HK-2 (cell line): Measurements from ENCODE around the gene PAQR9.

ENCODE experiments used
- DNase-seq: peaks from one replicate; pipeline ENCODE4 v3.0.0-alpha.2; 2018; ENCODE audit not compliant: unreplicated experiment

The PAQR9 gene

DNA sequence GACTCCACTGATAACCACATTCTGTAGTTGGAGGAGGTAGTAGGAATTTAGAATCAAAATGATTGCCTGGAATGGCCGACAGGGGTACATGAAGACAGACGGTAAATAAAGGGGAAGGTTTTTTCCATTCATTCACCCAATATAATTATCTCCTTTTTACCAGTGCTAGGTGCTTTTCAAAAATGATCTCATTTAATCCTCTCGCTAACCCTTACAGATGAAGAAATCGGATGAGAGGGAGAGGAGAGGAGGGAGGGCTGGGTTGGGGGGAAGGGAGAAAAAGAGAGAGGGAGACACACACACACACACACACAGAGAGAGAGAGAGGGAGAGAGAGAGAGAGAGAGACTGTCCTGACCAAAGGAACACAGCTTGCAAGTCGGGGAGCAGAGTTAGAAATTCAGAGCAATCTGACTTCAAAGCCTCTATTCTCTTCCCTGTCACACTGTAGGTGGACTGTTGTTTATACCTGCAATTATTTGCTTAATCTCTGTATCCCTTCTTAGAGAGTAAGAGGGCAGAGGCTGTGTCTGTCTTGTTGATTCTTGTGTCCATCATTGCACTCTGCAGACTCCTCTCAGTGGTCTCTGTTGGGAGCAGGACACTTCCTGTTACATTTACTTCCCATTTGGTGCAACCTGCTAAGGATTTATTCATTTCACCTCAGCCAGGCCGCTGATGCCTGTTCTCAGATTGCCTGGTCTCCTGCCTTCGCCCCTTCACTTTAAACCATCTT lies 18.7 kb upstream of the PAQR9 start:
- no peak for DNase-seq

DNA sequence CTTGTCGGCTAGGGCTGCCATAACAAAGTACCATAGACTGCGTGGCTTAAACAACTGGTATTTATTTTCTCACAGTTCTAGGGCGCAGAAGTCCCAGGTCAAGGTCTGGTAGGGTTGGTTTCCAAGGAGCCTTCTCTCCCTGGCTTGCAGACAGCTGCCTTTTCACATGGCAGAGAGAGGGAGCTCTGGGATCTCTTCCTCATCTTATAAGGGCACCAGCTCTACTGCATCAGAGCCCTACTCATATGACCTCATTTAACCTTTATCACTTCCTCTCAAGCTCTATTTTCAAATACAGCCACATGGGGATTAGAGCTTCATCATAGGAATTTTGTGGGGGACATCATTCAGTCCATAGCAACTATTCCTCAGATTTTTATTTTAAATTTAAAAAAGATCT lies 17.6 kb upstream of the PAQR9 start:
- no peak for DNase-seq

DNA sequence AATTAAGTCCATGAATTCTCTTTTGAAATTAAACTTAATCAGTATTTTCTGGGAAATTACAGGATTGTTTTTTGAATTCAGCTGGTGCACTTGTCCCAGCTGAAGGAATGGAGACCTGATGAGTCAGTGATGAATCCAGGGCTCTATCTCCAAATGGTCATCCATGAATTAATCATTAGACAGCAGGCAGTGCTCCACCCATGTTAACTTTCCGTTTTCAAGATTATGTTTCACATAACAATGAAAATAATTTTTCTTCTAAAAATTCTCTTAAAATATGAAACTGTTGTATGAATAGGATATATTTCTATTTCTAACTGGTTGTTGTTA lies 13.9 kb upstream of the PAQR9 start:
- DNase-seq, result no peak

DNA sequence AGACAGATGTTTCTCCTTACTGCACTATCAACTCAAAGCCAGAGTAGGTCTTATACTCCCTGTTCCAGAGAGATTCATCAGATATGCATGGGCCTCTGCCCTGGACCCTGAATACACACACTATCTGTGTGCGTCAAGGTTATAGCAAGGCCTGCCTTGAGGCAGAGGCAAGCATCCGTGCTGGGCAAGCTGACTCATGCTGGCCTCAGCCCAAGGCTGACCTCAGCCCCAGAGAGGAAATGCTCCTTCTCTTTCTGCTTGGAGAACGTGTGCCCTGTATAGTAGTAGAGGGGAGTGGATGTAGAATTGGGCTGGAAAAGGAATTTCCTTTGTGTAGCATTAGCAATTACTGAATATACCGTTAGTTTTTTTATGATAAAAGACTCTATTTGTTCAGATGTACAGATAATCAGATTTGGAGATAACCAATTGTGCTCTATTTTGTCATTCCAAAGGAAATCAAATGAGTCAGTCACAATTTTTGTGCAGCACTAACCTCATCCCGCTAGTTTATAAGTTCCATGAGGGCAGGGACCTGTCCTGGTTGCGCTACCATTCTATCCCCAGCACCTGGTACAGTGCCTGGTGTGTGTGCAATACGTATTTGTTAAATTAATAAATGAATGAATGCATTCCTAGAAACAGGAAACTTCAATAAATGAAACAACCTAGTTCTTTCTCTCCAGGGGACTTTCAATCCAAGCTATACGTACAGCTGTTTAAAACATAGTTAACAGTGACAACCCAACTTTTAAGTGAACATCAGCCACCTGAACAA lies 13.3 kb upstream of the PAQR9 start:
- DNase-seq, result peak; percentile 86

DNA sequence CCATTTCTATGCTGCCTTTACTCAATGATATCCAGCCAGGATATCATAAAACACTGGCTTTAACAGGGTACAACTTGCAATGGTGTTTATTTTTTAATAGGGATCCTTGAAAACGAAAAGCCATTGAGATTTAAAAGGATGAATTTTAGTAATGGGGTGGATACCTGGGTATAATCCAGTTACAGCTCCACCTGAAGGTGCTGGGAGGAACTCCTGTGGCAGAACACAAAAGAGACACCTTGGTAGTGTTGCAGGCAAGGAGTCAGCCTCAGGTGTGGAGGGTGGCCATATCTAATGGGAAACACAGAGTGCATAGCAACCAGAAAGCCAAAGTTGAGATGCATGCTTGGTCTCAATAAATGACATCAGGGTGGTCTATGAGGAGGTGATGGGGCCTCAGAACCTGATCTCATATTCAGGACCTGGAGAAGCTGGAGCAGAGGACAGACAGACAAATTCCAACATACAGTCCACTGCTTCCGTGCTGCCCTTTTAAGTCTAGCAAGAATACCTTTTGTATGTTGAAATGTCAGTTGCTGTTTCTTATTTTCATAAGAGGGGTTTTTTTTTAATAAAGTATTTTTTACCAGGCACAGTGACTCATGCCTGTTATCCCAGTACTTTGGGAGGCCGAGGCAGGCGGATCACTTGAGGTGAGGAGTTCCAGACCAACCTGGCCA lies 12.0 kb upstream of the PAQR9 start:
- DNase-seq, result no peak

DNA sequence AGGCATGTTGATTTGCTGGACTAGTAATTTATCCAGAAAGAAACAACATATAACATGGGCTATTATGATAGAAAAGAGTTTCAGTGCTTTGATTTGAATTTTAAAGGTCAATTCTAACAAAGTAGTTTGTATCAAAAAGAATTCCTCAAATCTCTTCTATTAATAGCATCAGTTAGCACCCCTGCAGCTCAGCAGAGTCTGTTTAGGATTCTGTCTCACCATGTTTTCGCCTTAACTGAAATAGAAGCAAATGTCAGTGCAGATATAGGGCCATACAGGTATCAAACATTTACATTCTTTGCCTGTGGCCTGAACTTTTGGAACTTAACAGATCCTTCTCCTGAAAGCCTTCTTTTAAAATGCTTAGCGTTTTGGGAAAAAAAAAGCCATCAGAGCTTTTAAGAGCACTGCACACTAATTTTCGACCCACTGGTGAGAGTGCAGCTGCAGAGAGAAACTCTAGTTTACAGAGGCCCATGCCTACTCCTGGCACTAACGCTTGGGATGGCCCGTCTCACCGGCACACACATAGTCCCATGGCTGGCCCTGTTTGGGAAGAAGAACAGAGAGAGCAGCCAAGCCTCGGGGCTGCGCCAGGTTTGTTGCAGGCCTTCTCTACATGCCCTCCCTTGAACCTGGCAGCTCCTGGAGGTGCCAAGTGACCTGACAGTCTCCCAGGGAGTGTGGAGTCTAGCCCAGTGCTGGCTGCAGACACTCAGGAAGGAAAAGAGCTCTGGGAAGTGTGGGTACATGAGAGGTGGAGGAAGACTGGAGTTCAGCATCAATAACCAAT lies 9.9 kb upstream of the PAQR9 start:
- no peak for DNase-seq

DNA sequence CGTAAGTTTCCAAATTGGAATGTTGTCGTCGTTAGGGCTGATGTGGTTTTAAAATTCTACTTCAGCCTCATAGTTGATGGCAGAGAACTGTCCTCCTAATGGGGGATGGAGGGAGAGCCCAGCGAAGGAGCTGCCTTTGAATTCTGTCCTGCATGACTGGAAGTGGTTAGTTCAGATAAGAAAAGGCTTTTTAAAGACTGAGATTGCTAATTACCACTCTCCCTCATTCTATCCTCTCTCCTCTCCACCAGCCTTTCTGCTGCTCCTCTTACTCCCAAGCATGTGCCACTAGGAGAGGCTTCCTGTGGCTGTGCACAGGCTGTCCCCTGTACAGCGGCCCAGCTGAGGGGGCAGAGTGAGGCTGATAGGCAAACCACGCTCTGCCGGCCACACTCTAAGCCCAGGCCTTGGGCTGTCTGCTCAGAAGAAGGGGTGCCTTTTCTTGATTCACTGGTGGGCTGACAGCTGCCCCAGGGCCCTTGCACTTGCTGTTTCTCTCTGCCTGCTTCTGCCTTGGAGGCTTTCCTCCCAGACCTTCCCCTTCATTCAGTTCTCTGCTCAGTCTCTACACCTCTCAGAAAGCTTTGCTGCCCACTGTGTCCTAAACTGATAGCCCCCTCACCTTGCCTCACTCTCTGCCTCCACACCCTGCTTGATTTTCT lies 8.7 kb upstream of the PAQR9 start:
- DNase-seq, result no peak

DNA sequence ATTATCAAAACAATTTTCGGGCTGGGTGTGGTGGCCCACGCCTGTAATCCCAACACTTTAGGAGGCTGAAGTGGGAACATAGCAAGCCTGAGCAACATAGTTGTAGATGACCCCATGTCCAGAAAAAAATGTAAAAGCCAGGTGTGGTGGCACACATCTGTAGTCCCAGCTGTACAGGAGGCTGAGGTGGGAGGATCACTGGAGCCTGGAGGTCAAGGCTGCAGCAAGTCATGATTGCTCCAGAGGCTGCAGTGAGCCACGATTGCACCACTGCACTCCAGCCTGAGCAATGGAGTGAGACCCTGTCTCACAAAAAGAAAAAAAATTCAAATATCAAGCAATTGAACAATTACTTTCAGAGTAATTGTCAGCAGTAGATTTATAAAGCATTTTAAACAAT lies 8.0 kb upstream of the PAQR9 start:
- DNase-seq, result no peak

DNA sequence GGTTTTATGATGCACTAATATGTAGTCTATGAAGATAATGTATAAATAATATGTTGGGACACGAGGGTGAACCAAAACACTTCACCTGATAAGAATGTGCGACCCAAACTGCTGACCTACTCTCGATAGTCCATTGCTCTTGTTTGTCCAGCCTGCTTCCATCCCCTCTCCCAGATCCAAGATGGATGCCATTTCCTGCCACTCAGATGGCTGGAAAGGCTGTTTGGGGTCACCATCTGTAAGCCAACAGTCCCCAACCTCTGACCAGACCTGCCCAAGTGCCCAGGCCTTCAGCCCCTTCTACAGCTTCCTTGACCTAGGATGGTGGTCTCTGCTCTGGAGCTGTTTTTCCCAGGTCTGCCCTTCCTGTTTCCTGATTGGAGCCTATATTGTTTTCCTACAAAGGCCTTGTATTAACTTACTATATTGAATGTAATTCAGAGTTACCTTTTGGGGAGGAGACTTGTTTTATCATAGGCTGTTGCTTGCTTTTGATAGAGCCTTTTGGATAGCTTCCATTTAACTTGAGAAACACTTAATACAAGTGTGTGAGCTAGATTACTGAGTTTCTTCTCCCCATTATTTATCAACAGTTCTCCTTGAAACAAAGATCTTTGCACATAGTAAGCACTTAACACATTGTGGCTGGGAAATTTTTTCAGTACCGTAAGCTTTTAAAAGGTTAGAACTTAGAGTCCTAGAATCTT lies 5.0 kb upstream of the PAQR9 start:
- no peak for DNase-seq

DNA sequence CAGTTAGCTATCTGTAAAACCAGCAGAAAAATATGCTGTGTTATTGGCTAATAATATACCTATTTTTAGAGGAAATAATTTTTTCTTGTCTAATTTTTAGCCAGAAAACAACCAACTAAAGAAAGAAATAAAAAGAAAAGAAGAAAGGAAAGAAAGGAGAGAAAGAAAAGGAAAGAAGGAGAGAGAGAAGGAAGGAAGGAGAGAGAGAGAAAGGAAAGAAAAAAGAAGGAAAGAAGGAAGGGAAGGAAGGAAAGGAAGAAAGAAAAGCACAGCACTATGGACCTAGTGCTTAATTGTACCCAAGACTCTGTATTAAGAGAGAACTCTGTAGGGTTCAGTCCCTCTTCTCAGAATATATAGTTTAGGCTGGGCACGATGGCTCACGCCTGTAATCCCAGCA lies 3.3 kb upstream of the PAQR9 start:
- no peak for DNase-seq

DNA sequence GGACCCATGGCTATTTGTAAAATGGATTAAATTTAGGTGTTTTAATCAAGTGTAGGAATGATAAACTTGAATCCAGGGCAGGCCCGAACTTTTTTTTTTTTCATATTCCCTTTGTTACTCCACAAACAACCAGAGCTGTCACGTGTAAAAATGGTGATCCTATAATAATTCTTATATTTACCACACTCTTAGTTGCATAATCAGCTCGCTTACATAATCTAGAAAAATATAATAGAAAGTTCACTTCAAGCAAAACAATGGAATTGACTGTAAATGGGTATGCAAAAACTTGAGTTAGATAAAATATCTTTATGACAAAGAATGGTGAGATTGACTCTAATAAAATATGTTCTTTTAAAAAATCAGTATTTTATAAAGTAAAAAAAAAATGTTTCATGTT lies 2.1 kb upstream of the PAQR9 start:
- DNase-seq, result no peak

DNA sequence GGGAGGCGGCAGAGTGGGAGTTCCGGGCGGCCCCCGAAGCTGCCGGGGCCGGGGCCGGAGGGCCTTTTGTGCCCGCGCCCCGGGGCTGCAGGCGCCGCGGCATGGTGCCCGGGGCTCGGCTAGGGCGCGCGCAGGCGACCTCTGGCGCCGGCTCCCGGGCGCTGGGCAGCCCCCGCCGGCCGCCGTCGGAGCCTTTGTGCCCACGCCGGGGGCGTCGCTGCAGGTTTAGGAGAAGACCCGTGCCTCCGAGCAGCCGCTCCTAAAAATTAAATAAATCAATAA lies 299 bp downstream of the PAQR9 start:
- no peak for DNase-seq

DNA sequence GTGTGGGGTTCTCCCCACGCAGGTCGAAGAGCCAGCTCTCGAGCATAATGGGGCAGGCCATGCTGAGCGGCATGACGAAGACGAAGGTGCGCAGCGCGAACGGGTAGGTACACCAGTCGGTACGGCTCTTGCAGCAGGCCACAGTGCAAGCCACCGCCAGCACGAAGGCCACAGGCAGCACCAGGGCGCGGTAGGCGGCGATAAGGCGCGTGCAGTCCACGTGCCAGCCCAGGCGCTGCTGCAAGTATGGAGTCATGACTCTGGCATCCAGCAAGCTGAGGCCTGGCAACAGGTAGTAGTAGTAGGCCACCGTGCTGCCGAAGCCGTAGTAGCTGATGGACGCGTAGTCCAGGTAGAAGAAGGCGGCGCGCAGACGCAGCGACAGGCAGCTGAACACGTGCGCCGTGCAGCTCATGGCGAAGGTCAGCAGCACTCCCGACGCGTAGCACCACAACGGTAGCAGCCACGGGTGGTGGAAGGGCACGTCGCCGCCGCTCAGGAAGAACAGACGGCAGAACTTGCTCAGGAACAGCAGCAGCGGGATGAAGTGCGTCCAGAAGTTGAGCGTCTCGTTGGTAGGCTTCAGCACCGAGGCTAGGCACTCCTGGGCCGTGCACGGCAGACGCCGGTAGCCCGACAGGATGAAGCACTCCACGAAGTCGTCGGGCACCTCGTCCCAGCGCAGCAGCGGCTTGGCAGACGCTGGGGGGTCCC lies 797 bp downstream of the PAQR9 start:
- no peak for DNase-seq

DNA sequence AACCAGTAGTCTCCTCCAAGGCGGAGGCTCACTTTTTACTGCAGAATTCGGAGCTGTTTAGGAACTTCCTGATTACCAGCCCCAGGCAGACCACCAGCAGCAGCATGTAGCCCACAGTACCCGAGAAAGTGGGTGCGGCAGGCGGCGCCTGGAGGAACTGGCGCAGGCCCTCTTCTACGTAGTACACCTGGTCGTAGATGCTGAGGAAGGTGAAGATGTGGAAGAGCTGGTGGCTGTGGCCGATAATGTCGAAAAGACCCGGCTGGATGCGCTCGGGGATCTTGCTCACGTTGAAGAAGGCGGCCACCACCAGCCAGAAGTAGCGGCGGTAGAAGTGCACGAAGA lies 1.3 kb downstream of the PAQR9 start:
- no peak for DNase-seq

DNA sequence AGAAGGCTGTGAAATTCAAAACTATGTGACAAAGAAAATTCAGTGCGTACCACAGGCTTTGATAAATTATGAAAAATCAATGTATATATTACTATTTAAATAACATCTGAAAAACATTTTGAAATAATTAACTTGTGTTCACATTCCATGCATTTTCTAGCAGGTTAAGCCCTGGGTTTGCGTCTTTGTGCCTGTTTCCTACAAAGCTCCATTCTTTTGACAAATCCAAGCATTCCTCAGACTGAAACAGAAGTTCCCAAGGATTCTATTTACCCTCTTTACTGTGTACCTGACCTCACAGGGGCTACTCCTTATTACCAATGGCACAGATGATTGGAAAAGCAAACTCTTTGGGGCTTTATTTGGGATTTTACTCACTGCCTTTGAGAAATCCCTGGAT lies 1.9 kb downstream of the PAQR9 start:
- no peak for DNase-seq

DNA sequence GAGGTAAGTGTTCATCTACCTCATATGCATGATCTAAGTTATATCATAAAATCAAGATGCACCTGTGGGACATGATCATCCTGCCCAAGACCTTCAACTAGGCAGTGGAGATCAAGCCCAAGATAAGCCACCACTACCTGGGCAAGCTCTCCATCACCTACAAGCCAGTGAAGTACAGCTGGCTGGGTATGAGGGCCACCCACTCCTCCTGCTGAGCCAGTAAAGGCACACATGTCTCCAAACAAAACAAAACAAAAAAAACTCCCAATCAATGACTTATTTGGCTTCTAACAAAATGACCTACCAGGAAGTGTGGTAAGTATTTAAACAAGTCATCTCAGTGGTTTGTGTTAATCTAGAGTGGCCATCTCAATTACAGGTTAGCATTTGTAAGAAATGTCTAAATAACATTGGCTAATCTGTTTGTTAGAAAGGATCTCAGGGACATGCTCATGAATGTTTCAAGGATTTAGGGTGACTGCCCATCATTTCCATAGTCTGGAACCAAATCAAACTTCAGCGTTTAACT lies 3.1 kb downstream of the PAQR9 start:
- no peak for DNase-seq

DNA sequence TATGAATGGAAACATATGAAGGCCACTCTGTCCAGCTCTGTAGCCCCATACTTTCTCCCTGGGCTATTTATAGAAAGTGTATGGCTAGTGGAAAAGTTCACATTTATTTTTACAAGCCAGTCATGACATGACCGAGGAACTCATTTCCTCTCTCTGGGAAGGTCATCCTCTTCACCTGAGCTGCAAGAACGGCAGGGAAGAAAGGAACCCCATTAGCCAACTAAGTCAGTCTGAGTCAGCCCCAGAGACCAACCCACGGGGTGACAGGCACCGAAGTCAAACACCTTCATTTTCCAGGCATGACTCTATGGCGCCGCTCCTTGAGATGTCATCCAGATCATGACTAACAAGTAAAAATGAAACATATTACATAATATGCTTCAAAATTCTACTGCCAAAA lies 4.8 kb downstream of the PAQR9 start:
- peak; percentile 62 for DNase-seq

DNA sequence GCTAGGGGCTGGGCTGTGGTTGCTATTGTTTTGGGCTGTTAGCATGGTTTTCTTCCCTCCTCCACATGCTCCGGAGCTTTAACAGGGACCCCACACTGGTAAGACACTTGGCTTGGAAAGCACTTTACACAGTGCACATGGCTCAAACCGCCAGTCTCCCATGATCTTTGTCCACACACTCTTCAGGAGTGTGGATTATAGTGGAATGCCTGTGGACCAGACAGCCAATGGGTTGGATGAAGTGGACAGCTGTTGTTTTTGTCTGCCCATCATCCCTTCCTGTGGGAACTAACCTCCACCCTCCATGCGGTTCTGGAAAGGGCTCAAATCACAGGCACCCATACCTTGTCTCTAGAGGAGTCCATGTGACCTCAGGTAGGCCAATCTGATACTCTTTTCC lies 10.0 kb downstream of the PAQR9 start:
- DNase-seq, result no peak

DNA sequence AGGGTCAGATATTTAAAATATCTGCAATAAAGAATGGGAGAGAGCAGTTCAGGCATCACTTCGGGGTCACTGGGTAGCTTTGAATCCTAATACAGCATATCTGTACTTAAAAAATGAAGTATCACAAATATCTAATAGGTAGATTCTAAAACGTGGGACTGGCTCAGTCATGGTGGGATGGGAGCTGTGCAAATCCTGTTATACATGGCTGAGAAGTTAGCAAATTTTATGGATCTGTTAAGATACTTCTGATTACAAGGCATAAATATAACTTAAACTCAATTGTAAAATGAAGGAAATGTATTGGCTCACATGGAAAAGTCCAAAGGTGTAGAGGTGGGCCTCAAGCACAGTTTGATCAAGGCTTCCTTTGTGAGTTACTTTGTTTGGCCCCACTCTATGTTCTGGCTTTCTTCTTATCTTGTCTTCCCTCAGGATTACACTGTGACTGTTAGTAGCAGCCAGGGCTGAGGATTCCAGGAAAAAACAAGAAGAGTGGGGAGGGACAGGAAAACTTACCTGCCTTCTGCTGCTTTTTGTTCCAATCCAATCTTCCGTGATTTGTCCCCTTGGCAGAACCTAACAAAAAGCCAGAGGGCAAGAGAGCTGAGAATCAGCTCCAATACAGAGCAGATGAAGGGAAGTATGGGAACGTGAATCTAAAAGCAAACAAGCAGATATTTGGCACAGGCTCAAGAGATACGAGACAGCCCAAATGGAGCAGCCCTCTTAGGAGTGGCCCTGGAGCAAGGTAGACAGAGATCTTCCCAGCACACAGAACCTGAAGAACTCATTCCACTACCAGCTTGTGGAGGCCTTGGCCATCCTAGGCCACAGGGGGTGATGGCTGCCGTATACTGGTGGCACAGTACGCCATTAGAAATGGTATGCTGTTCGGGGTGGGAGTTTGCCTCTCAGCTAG lies 10.9 kb downstream of the PAQR9 start:
- DNase-seq, result no peak

DNA sequence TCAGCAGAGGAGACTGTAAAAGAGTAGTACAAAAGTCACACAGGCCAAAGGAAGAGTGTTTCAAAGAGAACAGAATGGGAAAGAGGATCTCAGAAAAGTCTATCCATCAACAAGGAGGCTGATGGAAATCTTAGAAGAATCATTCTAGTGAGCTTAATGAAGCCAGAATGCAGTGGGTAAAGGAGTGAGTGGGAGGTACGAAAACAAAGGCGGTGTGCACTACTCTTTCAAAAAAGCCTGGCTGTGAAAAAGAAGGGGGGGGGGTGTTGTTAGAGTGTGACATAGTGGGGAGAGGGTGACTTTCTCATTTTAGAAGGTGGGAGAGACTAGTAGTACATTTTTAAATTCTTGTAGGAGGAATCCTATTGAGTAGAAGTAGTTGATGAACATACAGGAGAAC lies 11.7 kb downstream of the PAQR9 start:
- DNase-seq, result no peak
